GM18861 (cell line): ENCODE data around the gene TUBGCP3.

Experiments
- ATAC-seq: cut with Tn5 transposase; IDR thresholded peaks from one replicate; pipeline ENCODE4 v1.9.1; 2021; ENCODE audit not compliant: unreplicated experiment

TUBGCP3 gene

DNA sequence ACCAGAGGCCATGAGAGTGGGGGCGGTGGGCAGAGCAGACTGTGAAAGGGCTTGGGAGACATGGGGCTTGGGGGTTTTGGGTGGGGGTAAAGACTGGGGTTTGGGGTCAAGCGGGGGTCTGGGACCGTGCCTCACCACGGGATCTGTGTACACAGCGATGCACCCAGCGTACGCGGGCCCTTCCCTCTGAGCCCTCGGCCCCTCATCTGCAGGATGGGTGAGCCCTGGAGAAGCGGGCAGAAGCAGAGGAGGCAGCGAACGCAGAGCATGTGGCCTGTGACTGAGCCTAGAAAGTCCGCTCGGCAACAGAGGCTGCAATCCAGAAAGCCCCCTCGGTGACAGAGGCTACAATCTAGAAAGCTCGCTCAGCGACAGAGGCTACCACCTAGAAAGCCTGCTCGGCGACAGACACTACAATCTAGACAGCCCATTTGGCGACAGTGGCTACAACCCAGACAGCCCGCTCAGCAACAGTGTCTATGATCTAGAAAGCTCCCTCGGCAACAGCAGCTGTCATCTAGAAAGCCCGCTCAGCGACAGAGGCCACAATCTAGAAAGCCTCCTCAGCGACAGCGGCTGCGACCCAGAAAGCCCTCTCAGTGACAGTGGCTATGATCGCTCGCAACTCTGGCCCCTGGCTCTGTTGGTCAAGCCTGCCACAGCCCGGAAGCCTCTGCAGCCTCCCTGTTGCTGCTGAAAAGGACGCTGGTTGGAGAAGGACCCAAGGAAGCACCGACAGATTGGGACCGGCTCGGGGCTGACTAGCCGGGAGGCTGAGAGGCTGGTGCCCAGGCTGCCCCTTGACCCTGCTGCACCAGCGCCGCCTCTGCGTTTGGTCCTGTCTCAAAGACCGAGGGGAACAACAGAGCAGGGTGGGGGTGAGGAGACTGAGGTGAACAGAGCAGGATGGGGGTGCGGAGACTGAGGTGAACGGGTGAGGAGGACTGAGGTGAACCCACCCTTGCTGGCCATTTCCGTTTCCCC, 143.2 kb downstream of the TUBGCP3 start:
- no peak for ATAC-seq

DNA sequence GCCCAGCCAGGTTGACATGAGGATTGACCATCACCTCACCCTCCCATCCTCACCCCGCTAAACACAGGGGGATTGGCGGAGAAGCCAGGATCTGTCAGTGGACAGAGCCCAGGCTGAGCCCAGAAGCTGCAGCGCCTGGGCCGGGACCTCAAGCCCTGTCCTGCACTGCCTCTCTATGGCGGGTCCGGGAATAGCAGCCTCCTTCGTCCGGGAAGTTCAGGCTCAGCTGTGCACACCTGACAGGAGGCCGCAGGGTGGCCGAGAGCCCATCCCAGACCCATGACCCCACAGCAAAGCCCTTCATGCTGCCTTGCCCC, 144.0 kb downstream of the TUBGCP3 start:
- peak; percentile 62 for ATAC-seq

DNA sequence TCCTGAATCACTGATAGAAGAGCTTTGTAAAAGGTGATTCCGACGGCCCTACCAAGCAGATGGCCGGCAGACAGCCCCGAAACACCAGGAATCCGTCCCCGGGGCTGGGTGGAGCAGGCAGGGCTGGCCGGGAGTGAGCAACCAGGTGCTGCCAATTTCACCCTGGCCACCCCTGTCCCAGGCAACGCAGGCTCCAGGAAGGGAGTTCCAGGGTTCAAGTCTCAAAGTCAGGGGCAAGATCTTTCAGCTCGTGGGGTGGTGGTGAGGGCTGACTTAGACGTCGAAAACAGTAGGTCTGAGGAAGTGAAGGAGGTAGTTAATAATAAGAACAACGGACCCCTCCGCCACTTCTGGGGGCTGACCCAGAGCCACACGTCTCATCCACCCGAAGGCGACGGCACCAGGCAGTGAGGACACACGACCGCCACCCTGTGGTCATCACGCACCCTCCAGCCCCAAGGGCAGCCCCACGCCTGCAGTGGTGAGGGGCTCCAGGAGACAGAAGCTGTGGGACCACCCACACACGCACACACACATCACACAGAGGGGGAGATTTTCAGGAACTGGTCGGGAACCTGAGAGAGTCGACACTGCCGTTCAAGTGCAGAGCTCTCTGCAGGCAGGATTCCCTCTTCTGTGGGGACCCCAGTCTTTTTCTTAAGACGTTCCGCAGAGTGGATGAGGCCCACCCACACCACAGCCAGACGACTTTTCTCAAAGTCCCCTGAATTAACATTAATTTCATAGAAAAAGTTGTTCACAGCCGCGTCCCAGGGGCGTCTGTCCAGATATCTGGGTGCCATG, 144.6 kb downstream of the TUBGCP3 start:
- ATAC-seq, result no peak

DNA sequence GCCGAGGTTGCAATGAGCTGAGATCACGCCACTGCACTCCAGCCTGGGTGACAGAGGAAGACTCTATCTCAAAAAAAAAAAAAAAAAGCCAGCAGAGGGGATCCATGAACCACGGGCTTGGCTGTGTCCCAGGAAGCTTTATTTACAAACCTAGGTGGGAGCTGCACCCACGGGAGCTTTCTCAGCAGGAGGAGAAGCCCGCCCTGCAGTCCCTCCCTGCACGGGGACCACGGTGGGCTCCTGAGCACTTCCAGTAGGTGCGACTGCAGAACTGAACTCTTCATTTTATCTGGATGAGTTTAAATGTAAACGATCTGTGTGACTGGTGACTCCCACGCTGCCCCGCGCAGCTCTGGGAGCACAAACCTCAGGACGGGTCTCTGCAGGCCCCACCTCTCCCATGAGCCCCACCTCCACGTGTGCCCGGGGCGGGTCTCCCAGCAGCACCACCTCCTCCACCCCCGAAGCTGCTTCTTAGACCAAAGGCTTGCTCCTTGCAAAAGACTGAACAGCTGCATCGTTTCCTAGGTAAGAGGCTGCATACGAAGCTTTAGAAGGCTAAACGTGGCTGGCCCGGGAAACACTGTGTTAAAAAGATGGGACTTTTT, 145.4 kb downstream of the TUBGCP3 start:
- ATAC-seq, result no peak

DNA sequence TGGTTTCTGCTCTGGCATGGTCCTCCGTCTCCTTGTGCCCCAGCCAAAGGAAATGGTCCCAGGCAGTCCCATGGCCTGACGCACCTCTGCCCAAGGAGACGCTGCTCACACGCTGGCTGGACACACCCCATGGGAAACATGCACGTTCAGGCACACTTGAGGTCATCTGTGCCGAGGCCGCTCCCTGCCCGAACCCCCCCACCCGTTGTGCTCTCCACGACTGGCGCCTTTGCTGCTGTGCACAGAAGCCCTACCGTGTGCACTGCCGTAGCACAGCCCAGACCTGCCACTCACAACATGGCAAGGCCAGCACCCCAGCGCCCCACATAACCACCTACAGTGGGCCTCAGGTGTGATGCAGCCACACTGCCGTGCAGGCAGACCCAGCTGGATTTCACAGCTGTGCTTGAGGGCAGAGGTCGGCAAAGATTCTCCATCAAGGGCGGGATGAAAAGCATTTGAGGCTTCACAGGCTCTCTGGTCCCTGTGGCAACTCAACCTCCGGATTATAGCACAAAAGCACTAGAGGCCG, 146.1 kb downstream of the TUBGCP3 start:
- ATAC-seq, result no peak

DNA sequence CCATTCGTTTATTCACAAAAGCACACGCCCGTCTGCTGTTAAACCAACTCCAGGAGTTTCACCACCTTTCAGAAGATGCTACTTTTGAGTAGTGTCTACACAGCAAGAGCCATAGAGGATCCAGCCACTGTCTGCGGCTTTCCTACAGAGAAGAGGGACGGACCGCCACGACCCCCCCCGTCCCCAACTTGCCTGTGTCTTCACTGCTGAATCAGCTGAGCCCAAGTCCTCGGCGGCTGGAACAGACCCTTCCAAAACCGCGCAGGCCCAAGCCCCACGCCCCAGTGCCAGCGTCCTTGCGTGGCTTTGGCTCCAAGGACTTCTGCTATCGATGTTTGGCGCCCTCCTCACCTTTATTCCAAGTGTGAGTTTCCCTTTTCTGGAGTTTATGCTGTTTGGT, 146.7 kb downstream of the TUBGCP3 start:
- no peak for ATAC-seq

DNA sequence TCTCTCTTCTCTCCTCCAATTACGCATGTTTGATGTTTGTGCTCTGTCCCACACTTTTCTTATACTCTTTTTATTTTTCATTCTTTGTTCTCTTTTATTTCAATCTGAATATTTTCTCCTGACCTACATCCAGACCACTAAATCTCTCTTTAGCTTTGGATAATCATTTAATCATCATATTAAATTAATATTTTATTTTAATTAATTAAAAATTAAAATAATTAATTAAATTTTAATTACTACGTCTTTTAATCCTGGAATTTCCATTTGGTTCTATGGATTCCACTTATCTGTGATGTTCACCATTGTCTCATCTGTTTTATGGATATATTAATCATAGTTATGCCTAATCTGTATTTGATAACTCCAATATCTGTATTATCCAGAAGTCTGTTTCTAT, 149.4 kb downstream of the TUBGCP3 start:
- ATAC-seq, result no peak

DNA sequence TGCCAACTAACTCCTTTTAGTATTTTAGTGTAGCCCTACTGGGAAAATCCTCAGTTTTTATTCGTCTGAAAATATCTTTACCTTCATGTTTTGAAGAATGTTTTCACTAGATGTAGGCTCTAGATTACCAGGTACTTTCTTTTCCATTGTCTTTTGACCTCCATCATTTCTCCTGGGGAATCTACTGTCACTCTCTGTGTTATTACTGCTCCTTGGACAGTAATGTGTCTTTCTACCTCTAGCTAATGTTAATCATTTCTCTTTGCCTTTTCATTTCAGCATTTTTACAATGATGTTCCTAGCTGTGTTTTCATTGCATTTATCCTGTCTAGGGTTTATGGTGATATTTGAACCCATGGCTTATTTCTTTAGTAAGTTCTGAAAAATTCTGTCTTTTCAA, 149.9 kb downstream of the TUBGCP3 start:
- no peak for ATAC-seq

DNA sequence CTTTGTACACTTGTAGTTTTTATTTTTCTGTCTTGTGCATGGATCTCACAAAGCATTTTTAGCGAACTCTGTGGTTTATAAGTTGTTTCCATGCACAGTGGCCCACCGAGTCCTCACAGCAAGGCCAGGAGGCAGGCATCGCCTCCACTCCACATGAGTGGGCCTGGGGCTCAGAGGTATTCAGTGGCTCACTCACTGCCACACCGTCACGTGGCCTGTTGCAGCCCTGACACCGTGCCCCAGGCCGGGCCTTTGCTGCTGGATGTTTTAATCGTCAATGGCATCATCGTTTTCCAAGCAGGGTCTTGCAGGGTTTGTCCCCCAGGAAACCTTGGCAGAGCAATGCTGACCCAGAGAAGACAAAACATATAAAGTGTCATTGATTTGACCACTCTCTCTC, 152.0 kb downstream of the TUBGCP3 start:
- ATAC-seq, result no peak
